ENCODE results near the gene NGLY1. TPM values are rescaled to one million over a fixed set of nuclear protein-coding genes. Genes with fewer than 3 reads are reported as not detected.

Gene NGLY1
- total and polyA plus RNA-seq, 10 of the 15 experiments (the other 5 are each of a cell fraction or from before 2014, with no cell fraction given), result 29.8 to 73.5 (median 47.0) TPM

GRCh38 chr3:25749031-25749581 lies 34.1 kb downstream of the NGLY1 start:
- no peak for TF ChIP-seq MEF2B (IDR thresholded peaks at IDR 0.05; ENCODE audit: partially characterized antibody, poor library complexity, severe bottlenecking)
- TF ChIP-seq HDAC2 (IDR thresholded peaks at IDR 0.05), result no peak
- TF ChIP-seq CBX5 (IDR thresholded peaks at IDR 0.05; ENCODE audit: low read depth), result no peak
- TF ChIP-seq JUND (IDR thresholded peaks at IDR 0.05; ENCODE audit: low read depth, low read length), result no peak
- TF ChIP-seq BRCA1 (IDR thresholded peaks at IDR 0.05; ENCODE audit: low read depth, low read length), result no peak
- TF ChIP-seq SMAD1 (IDR thresholded peaks at IDR 0.05; ENCODE audit: low read depth, partially characterized antibody), result no peak
- H3K27me3 ChIP-seq (replicated peaks in 1 of 2; ENCODE audit: control insufficient read depth in 2 of 2, insufficient read depth in 2 of 2, low read length in 1 of 2), result no peaks in the 10 kb centered on the region
- intact Hi-C loops (cut with micrococcal nuclease; ENCODE audit: unreplicated experiment), result no loop called here
- H3K4me3 ChIP-seq, result no peak overlapping the region
- no peaks in the 10 kb centered on the region for H3K79me2 ChIP-seq (ENCODE audit: control insufficient read depth, insufficient read depth, low read length)
- ChIA-PET SMC1A (ENCODE audit: uncharacterized antibody, unreplicated experiment) (no interaction called here), RAD21 (ENCODE audit: unreplicated experiment) (no interaction called here), POLR2A (no interaction called here), CTCF (no interaction called here)
- no peaks in the 10 kb centered on the region for H4K20me1 ChIP-seq (ENCODE audit: control insufficient read depth, insufficient read depth)
- H3K9ac ChIP-seq (ENCODE audit: control insufficient read depth, insufficient read depth, low read length), result no peak overlapping the region
- no peak overlapping the region for H2AFZ ChIP-seq (ENCODE audit: control insufficient read depth, low read depth, low read length)
- DNase-seq (ENCODE audit: low read depth, low spot score), result no peak
- FAIRE-seq, result no peak
- BruUV-seq (replicated peaks), result no TSS peak
- no peak overlapping the region for H3K27ac ChIP-seq (ENCODE audit: control insufficient read depth, insufficient read depth)
- in situ Hi-C loops (cut with MboI), result no loop called here
- 90% methylated on average over 6 of the region's 6 CpGs for WGBS (ENCODE audit: insufficient coverage, insufficient replicate concordance, low lambda C conversion rate, missing lambda C conversion rate)
- peaks cover 6 to 32% of the 10 kb centered on the region in 2 experiments for H3K36me3 ChIP-seq (ENCODE audit: control insufficient read depth in 2 of 2, insufficient read depth in 2 of 2, low read length in 1 of 2)
- H3K4me1 ChIP-seq (ENCODE audit: control insufficient read depth, insufficient read depth, low read length), result no peaks in the 10 kb centered on the region
- ATAC-seq, result no peak
- H3K4me2 ChIP-seq (ENCODE audit: control insufficient read depth, insufficient read depth), result no peak overlapping the region
- H3K9me3 ChIP-seq (replicated peaks; ENCODE audit: control insufficient read depth, insufficient read depth, low read length), result no peaks in the 10 kb centered on the region

- CTCF ChIA-PET, result interaction anchor here (2.4 kb wide), 1 partner anchor 100 kb away, joined by 6 read pairs; no protein-coding TSS in a partner anchor
- no peaks in the 10 kb centered on the region for H3K79me2 ChIP-seq (ENCODE audit: control insufficient read depth, insufficient read depth, low read length)
Measured at GRCh38 chr3:25748189-25748588, 35.1 kb downstream of the NGLY1 start.

More at GRCh38 chr3:25748189-25748588, 35.1 kb downstream of the NGLY1 start:
- BruUV-seq (replicated peaks), result no TSS peak
- intact Hi-C loops (cut with micrococcal nuclease; ENCODE audit: unreplicated experiment), result no loop called here
- no peak overlapping the region for H3K4me2 ChIP-seq (ENCODE audit: control insufficient read depth, insufficient read depth)
- no peak for DNase-seq (ENCODE audit: low read depth, low spot score)
- in situ Hi-C loops (cut with MboI), result no loop called here
- no peaks in the 10 kb centered on the region for H4K20me1 ChIP-seq (ENCODE audit: control insufficient read depth, insufficient read depth)
- RAD21 ChIA-PET (ENCODE audit: unreplicated experiment), result no interaction called here
- WGBS (ENCODE audit: insufficient coverage, insufficient replicate concordance, low lambda C conversion rate, missing lambda C conversion rate), result 100% methylated on average over 3 of the region's 3 CpGs
- H2AFZ ChIP-seq (ENCODE audit: control insufficient read depth, low read depth, low read length), result no peak overlapping the region
- no peak for ATAC-seq
- no peak overlapping the region for H3K27ac ChIP-seq (ENCODE audit: control insufficient read depth, insufficient read depth)
- FAIRE-seq, result no peak
- H3K27me3 ChIP-seq (replicated peaks in 1 of 2; ENCODE audit: control insufficient read depth in 2 of 2, insufficient read depth in 2 of 2, low read length in 1 of 2), result no peaks in the 10 kb centered on the region
- H3K4me3 ChIP-seq, result no peak overlapping the region
- H3K9me3 ChIP-seq (replicated peaks; ENCODE audit: control insufficient read depth, insufficient read depth, low read length), result no peaks in the 10 kb centered on the region
- TF ChIP-seq CBX3 (IDR thresholded peaks at IDR 0.05; ENCODE audit: borderline replicate concordance, low read depth), result no peak
- no peak for TF ChIP-seq ZSCAN29 (IDR thresholded peaks at IDR 0.05)
- no peak for TF ChIP-seq EED (IDR thresholded peaks at IDR 0.05; ENCODE audit: low read depth)
- TF ChIP-seq RAD21 (IDR thresholded peaks at IDR 0.05; ENCODE audit: insufficient read depth, low read depth, low read length), result no peak
- TF ChIP-seq STAT1 (conservative IDR thresholded peaks at IDR 0.05), result no peak
- TF ChIP-seq PML (IDR thresholded peaks at IDR 0.05; ENCODE audit: low read length), result no peak
- TF ChIP-seq GABPA (IDR thresholded peaks at IDR 0.05; ENCODE audit: low read depth), result no peak
- no peak for TF ChIP-seq YBX1 (IDR thresholded peaks at IDR 0.05)
- no peak for TF ChIP-seq HCFC1 (IDR thresholded peaks at IDR 0.05; ENCODE audit: low read length)
- no peak for TF ChIP-seq ZNF217 (IDR thresholded peaks at IDR 0.05)
- TF ChIP-seq STAT3 (IDR thresholded peaks at IDR 0.05; ENCODE audit: low read depth, low read length), result no peak
- SMC1A ChIA-PET (ENCODE audit: uncharacterized antibody, unreplicated experiment), result interaction anchor here (0.5 to 2.0 kb wide), 3 partner anchors 9 to 248 kb away, joined by 3 to 6 read pairs (median 4); no protein-coding TSS in a partner anchor
- POLR2A ChIA-PET, result no interaction called here
- H3K36me3 ChIP-seq (ENCODE audit: control insufficient read depth in 2 of 2, insufficient read depth in 2 of 2, low read length in 1 of 2), result peaks cover 6 to 33% of the 10 kb centered on the region in 2 experiments
- no peak overlapping the region for H3K9ac ChIP-seq (ENCODE audit: control insufficient read depth, insufficient read depth, low read length)
- H3K4me1 ChIP-seq (ENCODE audit: control insufficient read depth, insufficient read depth, low read length), result no peaks in the 10 kb centered on the region

Measured in GM12878 (cell line).